Suppressor macrophage (primary cell): ENCODE results near the gene RBP3.
"Not testable (repeated sequence)": the region's sequence is repeated elsewhere in the genome, so short reads cannot be mapped to it uniquely, and the experiment has no call there.

ENCODE experiments used
- DNase-seq, 4 experiments: peaks; one replicate each; pipeline ENCODE4 v3.0.0-alpha.2; 2020 to 2022

RBP3 gene

GRCh38 chr10:47376522-47377220, 28.5 kb downstream of the RBP3 start:
- DNase-seq, result no peak

- no peak for DNase-seq
Observed at GRCh38 chr10:47378183-47378510, 30.0 kb downstream of the RBP3 start.

- DNase-seq, result no peak
Observed at GRCh38 chr10:47378606-47379444, 30.7 kb downstream of the RBP3 start.

- no peak for DNase-seq
Observed at GRCh38 chr10:47379445-47379785, 31.3 kb downstream of the RBP3 start.

- DNase-seq, result no peak
Observed at GRCh38 chr10:47379901-47380300, 31.7 kb downstream of the RBP3 start.

- DNase-seq, result no peak
Observed at GRCh38 chr10:47380341-47381102, 32.4 kb downstream of the RBP3 start.

GRCh38 chr10:47381103-47381395, 32.9 kb downstream of the RBP3 start:
- DNase-seq, result no peak

- no peak for DNase-seq
Observed at GRCh38 chr10:47381427-47382379, 33.5 kb downstream of the RBP3 start.

GRCh38 chr10:47383261-47384147, 35.3 kb downstream of the RBP3 start:
- no peak for DNase-seq

- peak; percentile 67 to 89 (median 78) for DNase-seq
Observed at GRCh38 chr10:47384148-47384921, 36.2 kb downstream of the RBP3 start, which contains the start of gene ZNF488. Gene ZNF488, minus strand, starts transcription at chr10:47384293. Its CDS starts 15,464 bp downstream, at chr10:47368829.

- not testable (repeated sequence) for DNase-seq
Observed at GRCh38 chr10:47386104-47386503, 37.9 kb downstream of the RBP3 start.

GRCh38 chr10:47388879-47389278, 40.7 kb downstream of the RBP3 start:
- DNase-seq, result no peak

GRCh38 chr10:47389619-47390018, 41.5 kb downstream of the RBP3 start:
- no peak for DNase-seq

GRCh38 chr10:47396311-47396717, 48.2 kb downstream of the RBP3 start:
- DNase-seq, result no peak

- no peak for DNase-seq
Observed at GRCh38 chr10:47397256-47397655, 49.1 kb downstream of the RBP3 start.

GRCh38 chr10:47400251-47400650, 52.1 kb downstream of the RBP3 start:
- DNase-seq, result no peak

- no peak for DNase-seq
Observed at GRCh38 chr10:47400786-47401185, 52.6 kb downstream of the RBP3 start.

GRCh38 chr10:47401210-47401609, 53.0 kb downstream of the RBP3 start:
- no peak for DNase-seq

- no peak for DNase-seq
Observed at GRCh38 chr10:47401874-47402640, 53.9 kb downstream of the RBP3 start.
